Endothelial cell of umbilical vein (primary cell): ENCODE measurements around the gene PLAAT2. TPM values are rescaled to one million over a fixed set of nuclear protein-coding genes. Genes with fewer than 3 reads are reported as not detected.

Source experiments
- BruUV-seq: library from RNA; stranded (reverse); fragments of 400-500 nt; replicated peaks from 2 replicates; lab custom pipeline; 2021; lab: Mats Ljungman, UMichigan
- CTCF ChIA-PET: fragments of 300-600, 350-600 bp; sonication (Branson Sonifier 250); formaldehyde crosslinking; loops from one replicate; lab custom pipeline; 2021; ENCODE audit warnings: antibody characterized with exemption, inconsistent platforms; lab: Charles Lee
- POLR2A ChIA-PET: fragments of 300-600, 350-600 bp; sonication (Branson Sonifier 250); formaldehyde crosslinking; loops from one replicate; lab custom pipeline; 2021; ENCODE audit warnings: antibody characterized with exemption, inconsistent platforms; lab: Charles Lee
- DNase-seq: peaks from one replicate; pipeline ENCODE4 v3.0.0-alpha.2; 2011; ENCODE audit warnings: low read depth, low spot score
- FAIRE-seq: peaks from 2 replicates; lab custom pipeline; 2011; peaks lifted over from hg19 to GRCh38; lab: Jason Lieb, UNC
- H2AFZ ChIP-seq: 2 replicates; pipeline ENCODE4 v1.6.0; 2012; ENCODE audit warnings: low read depth, low read length, control low read depth, inconsistent platforms
- H3K27ac ChIP-seq: 2 replicates; pipeline ENCODE4 v1.5.1; 2011; ENCODE audit warnings: low read depth, mild to moderate bottlenecking, control low read depth, low read length, moderate library complexity; ENCODE audit not compliant: insufficient read depth
- H3K27me3 ChIP-seq, 2 experiments: 2 replicates each; pipeline versions ENCODE4 v1.6.0 to v1.6.1; 2011; ENCODE audit warnings: low read length in 2 of 2, mixed read lengths in 1 of 2; ENCODE audit not compliant: control insufficient read depth in 2 of 2, insufficient read depth in 2 of 2
- H3K36me3 ChIP-seq, 2 experiments: 2 replicates in 1 of 2; 3 replicates in 1 of 2; pipeline ENCODE4 v1.5.1; 2011; ENCODE audit warnings: low read length in 2 of 2, mild to moderate bottlenecking in 1 of 2, moderate library complexity in 1 of 2; ENCODE audit not compliant: control insufficient read depth in 2 of 2, insufficient read depth in 2 of 2; ENCODE audit errors: extremely low read depth in 1 of 2
- H3K4me1 ChIP-seq: 3 replicates; pipeline ENCODE4 v1.5.1; 2011; ENCODE audit warnings: mild to moderate bottlenecking, low read length; ENCODE audit not compliant: control insufficient read depth, insufficient read depth; ENCODE audit errors: extremely low read depth
- H3K4me2 ChIP-seq: 2 replicates; pipeline ENCODE4 v1.6.1; 2011; ENCODE audit warnings: low read length, control low read depth, mixed read lengths; ENCODE audit not compliant: insufficient read depth
- H3K4me3 ChIP-seq, 3 experiments: fragments of 200-600 bp in 1 of 3; sonication (generic), shearing (Covaris generic) in 1 of 3; replicated peaks in 1 of 3; 2 replicates each; pipeline ENCODE4 v1.5.1; 2011 to 2016; ENCODE audit warnings: control low read depth in 3 of 3, low read length in 3 of 3, mild to moderate bottlenecking in 2 of 3, inconsistent platforms in 1 of 3, low read depth in 1 of 3, moderate library complexity in 1 of 3; ENCODE audit not compliant: insufficient read depth in 1 of 3
- H3K79me2 ChIP-seq: 2 replicates; pipeline ENCODE4 v1.6.0; 2012; ENCODE audit warnings: low read length, inconsistent platforms; ENCODE audit not compliant: control insufficient read depth, insufficient read depth
- H3K9ac ChIP-seq: replicated peaks from 2 replicates; pipeline ENCODE3; 2011; ENCODE audit warnings: low read length, control low read depth; ENCODE audit not compliant: insufficient read depth; ENCODE audit errors: extremely low read depth
- H3K9me1 ChIP-seq: replicated peaks from 3 replicates; pipeline ENCODE4 v1.6.0; 2011; ENCODE audit warnings: mild to moderate bottlenecking, low read length; ENCODE audit not compliant: control insufficient read depth, insufficient read depth; ENCODE audit errors: extremely low read depth
- H3K9me3 ChIP-seq: replicated peaks from 2 replicates; pipeline ENCODE4 v1.5.1; 2012; ENCODE audit warnings: low read length, inconsistent platforms; ENCODE audit not compliant: control insufficient read depth, insufficient read depth
- H4K20me1 ChIP-seq: replicated peaks from 2 replicates; pipeline ENCODE3; 2011; ENCODE audit warnings: mild to moderate bottlenecking, low read length; ENCODE audit not compliant: control insufficient read depth, insufficient read depth; ENCODE audit errors: extremely low read depth
- EZH2 ChIP-seq: IDR thresholded peaks from 2 replicates; pipeline ENCODE4 v1.6.1; 2012; ENCODE audit warnings: borderline replicate concordance, low read depth, mild to moderate bottlenecking, moderate library complexity, low read length, inconsistent platforms; ENCODE audit not compliant: severe bottlenecking
- FOS ChIP-seq: IDR thresholded peaks from 2 replicates; pipeline ENCODE4 v1.6.1; 2011; ENCODE audit warnings: mild to moderate bottlenecking, low read length, moderate library complexity, borderline replicate concordance; ENCODE audit not compliant: insufficient read depth
- GATA2 ChIP-seq: IDR thresholded peaks from 2 replicates; pipeline ENCODE4 v1.7.0; 2011; ENCODE audit warnings: low read depth, mild to moderate bottlenecking, moderate library complexity, mixed read lengths, low read length; ENCODE audit not compliant: insufficient read length, insufficient read depth
- JUN ChIP-seq: IDR thresholded peaks from 2 replicates; pipeline ENCODE4 v1.6.1; 2011; ENCODE audit warnings: borderline replicate concordance, low read depth; ENCODE audit not compliant: insufficient read length, insufficient read depth
- MYC ChIP-seq: IDR thresholded peaks from one replicate; pipeline ENCODE4 v1.6.1; 2011; ENCODE audit warnings: mild to moderate bottlenecking, low read depth, low read length
- POLR2A ChIP-seq: IDR thresholded peaks from 2 replicates; pipeline ENCODE4 v1.6.1; 2012; ENCODE audit warnings: low read depth, mild to moderate bottlenecking, control low read depth, low read length
- POLR2AphosphoS5 ChIP-seq: IDR thresholded peaks from 2 replicates; pipeline ENCODE4 v1.6.1; 2012; ENCODE audit warnings: low read depth, mild to moderate bottlenecking, control low read depth, low read length, moderate library complexity; ENCODE audit not compliant: insufficient read depth
- dilution Hi-C: fragments of 300-500 bp; cut with MboI; formaldehyde crosslinking; loops from one replicate; pipeline ENCODE4 v1.15.0; 2019; ENCODE audit warnings: low sequenced_read_pairs; ENCODE audit not compliant: extremely low pct_ligation_motif_present
- intact Hi-C: fragments of 100-400 bp; cut with micrococcal nuclease; formaldehyde crosslinking; loops from one replicate; pipeline ENCODE4 v1.10.0; 2022
- polyA plus RNA-seq, 4 experiments: library from polyadenylated mRNA; depleted of rRNA in 3 of 4; stranded (reverse) in 3 of 4; unstranded in 1 of 4; fragments of >200 nt; gene quantifications; 2 replicates each; pipeline versions ENCODE4 v1.2.1 to v1.2.3, GENCODE V29; 2011 to 2012; ENCODE audit warnings: missing spikeins in 1 of 4
- total RNA-seq: library from RNA; stranded (reverse); gene quantifications from 2 replicates; pipeline ENCODE4 v1.2.3, GENCODE V29; 2021
- TF ChIP-seq, protein P1 (sequence below): IDR thresholded peaks from 2 replicates; pipeline ENCODE4 v1.6.1; 2011; ENCODE audit not compliant: insufficient read depth, insufficient read length
- TF ChIP-seq, protein P2 (sequence below), 2 donors: IDR thresholded peaks; 1 replicate in 1 of 2; 2 replicates in 1 of 2; pipeline ENCODE4 v1.5.1; 2011; ENCODE audit warnings: low read length in 2 of 2, mild to moderate bottlenecking in 2 of 2, moderate library complexity in 2 of 2, control low read depth in 1 of 2, inconsistent platforms in 1 of 2, low read depth in 1 of 2; ENCODE audit not compliant: insufficient read depth in 1 of 2; ENCODE audit errors: extremely low read depth in 1 of 2

Gene PLAAT2
- total and polyA plus RNA-seq, 2 donors (not counting 3 experiments of a cell fraction or from before 2014, with no cell fraction given) = 0.40 TPM; not detected in 1

DNA sequence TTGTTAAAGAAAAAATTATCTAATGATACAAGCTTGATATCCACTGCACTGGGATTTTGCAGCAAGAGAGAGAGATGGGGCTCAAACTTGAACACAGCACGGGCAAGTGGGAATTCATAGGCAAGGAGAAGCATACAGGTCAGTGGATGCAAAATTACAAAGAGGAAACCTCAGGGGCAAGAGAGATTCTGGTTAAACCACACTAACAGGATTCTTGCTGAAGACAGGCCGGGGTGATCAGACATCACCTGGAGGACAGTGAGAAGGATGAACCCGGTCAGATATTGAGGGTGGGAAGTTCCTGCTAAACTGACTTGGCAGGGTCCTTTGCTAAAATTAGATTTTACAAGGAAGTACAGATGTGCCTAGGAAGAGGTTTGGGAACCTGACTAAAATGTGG is 29.1 kb downstream of the PLAAT2 start:
- no peaks in the 10 kb centered on the region for H3K36me3 ChIP-seq
- no peak for TF ChIP-seq FOS
- TF ChIP-seq GATA2 = no peak
- TF ChIP-seq MYC = no peak
- H3K27ac ChIP-seq = no peak overlapping the region
- H4K20me1 ChIP-seq = no peaks in the 10 kb centered on the region
- ChIA-PET POLR2A (no interaction called here), CTCF (no interaction called here)
- intact Hi-C loops = no loop called here
- no TSS peak for BruUV-seq
- no peak overlapping the region for H3K4me3 ChIP-seq
- no peaks in the 10 kb centered on the region for H3K79me2 ChIP-seq
- no peak overlapping the region for H3K4me2 ChIP-seq
- H3K4me1 ChIP-seq = peaks cover 8% of the 10 kb centered on the region
- no peak for FAIRE-seq
- peaks cover 2% of the 10 kb centered on the region in 2 experiments for H3K27me3 ChIP-seq
- no peak for DNase-seq
- dilution Hi-C loops = no loop called here
- no peaks in the 10 kb centered on the region for H3K9me3 ChIP-seq
- H3K9ac ChIP-seq = no peak overlapping the region
- H3K9me1 ChIP-seq = no peaks in the 10 kb centered on the region
- no peak overlapping the region for H2AFZ ChIP-seq

DNA sequence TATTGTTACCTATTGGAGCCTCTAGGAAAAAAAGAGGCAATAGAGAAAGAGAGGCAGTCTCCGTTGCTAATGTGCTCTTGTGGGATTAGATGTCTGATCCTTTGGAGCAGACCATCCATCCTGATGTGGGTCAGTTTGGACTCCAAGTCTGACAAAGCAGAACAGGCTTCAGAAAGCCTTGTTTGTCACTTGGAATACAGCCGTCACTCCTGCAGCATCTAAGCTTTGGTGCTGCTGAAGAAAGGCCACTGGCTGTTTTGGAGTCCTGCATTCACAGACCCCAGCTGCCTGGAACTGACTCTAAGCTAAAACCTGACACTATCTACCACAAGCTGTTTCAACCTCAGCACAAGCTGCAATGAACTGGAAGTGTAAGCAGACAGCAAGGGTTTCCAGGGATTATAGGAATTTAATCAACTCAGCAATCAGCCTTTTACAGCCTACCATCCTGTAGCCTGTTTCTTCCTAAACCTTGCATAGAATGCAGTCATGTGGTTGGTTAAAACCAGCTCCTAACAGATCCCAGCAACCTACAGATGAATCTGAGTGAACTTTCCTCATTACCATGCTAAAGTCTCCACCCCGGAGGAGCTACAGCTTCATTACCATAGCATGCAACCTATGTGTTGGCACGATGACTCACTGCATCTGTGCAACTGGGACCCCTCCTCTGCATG is 30.2 kb downstream of the PLAAT2 start:
- ChIA-PET CTCF (interaction anchor here (1.8 kb wide), 2 partner anchors 11 to 54 kb away, joined by 4 to 5 read pairs; no protein-coding TSS in a partner anchor), POLR2A (no interaction called here)
- no peaks in the 10 kb centered on the region for H3K9me1 ChIP-seq
- FAIRE-seq (no peak), DNase-seq (no peak)
- no peak overlapping the region for H3K9ac ChIP-seq
- H2AFZ ChIP-seq = no peak overlapping the region
- H3K79me2 ChIP-seq = no peaks in the 10 kb centered on the region
- H3K27ac ChIP-seq = no peak overlapping the region
- H3K4me1 ChIP-seq = peaks cover 8% of the 10 kb centered on the region
- H3K9me3 ChIP-seq = no peaks in the 10 kb centered on the region
- BruUV-seq = no TSS peak
- intact Hi-C loops (no loop called here), dilution Hi-C loops (no loop called here)
- no peaks in the 10 kb centered on the region for H4K20me1 ChIP-seq
- peaks cover 2% of the 10 kb centered on the region in 2 experiments for H3K27me3 ChIP-seq
- TF ChIP-seq, protein P1, sequence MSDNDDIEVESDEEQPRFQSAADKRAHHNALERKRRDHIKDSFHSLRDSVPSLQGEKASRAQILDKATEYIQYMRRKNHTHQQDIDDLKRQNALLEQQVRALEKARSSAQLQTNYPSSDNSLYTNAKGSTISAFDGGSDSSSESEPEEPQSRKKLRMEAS = no peak
- TF ChIP-seq, protein P2, sequence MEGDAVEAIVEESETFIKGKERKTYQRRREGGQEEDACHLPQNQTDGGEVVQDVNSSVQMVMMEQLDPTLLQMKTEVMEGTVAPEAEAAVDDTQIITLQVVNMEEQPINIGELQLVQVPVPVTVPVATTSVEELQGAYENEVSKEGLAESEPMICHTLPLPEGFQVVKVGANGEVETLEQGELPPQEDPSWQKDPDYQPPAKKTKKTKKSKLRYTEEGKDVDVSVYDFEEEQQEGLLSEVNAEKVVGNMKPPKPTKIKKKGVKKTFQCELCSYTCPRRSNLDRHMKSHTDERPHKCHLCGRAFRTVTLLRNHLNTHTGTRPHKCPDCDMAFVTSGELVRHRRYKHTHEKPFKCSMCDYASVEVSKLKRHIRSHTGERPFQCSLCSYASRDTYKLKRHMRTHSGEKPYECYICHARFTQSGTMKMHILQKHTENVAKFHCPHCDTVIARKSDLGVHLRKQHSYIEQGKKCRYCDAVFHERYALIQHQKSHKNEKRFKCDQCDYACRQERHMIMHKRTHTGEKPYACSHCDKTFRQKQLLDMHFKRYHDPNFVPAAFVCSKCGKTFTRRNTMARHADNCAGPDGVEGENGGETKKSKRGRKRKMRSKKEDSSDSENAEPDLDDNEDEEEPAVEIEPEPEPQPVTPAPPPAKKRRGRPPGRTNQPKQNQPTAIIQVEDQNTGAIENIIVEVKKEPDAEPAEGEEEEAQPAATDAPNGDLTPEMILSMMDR (IDR thresholded peaks at IDR 0.05; ENCODE audit: extremely low read depth in 1 of 2, insufficient read depth in 1 of 2, low read depth in 1 of 2, low read length in 2 of 2) = no peak
- TF ChIP-seq EZH2 (no peak), GATA2 (no peak), POLR2AphosphoS5 (no peak), POLR2A (no peak), JUN (no peak), MYC (no peak), FOS (no peak)
- no peaks in the 10 kb centered on the region for H3K36me3 ChIP-seq
- H3K4me2 ChIP-seq = no peak overlapping the region
- H3K4me3 ChIP-seq = no peak overlapping the region
